GM21526 (cell line): ENCODE data around the gene CNP.

Source experiments
- ATAC-seq: cut with Tn5 transposase; IDR thresholded peaks from one replicate; pipeline ENCODE4 v1.9.1; 2021; ENCODE audit warnings: moderate library complexity; ENCODE audit not compliant: unreplicated experiment, low FRiP score

The CNP gene

DNA sequence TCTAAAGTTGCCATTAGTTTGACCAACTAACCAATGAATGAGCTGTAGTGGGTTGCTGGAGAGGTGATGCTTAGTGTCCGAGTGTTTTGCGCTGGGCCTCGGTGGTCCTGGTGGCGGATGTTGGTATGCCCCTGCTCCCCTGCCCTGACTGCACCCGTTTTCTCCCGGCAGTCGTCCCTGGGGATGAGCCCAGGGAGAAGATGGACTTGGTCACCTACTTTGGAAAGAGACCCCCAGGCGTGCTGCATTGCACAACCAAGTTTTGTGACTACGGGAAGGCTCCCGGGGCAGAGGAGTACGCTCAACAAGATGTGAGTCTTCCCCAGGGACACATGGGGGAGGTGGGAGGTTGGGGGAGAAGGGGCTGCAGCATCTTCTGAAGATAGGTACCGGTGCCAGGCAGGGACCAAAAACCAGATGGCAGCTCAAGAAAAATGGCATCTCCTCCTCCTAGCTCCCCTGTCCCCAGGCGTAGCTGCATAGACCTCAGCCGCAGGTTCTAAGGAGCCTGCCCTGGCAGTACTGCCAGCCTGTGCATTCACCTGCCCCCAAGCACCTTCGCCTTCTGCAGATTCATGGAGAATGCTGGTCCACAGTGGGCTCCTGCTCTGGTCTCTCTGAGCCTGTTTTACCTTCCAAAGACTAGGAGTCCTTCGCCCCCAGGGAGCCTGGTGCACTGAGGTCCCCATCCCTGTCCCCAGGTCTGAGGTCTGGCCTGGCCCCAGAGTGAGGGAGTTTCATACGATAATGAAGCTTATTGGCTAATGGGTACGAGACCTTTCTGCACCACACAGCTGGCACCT lies 5.3 kb downstream of the CNP start:
- ATAC-seq, result no peak

DNA sequence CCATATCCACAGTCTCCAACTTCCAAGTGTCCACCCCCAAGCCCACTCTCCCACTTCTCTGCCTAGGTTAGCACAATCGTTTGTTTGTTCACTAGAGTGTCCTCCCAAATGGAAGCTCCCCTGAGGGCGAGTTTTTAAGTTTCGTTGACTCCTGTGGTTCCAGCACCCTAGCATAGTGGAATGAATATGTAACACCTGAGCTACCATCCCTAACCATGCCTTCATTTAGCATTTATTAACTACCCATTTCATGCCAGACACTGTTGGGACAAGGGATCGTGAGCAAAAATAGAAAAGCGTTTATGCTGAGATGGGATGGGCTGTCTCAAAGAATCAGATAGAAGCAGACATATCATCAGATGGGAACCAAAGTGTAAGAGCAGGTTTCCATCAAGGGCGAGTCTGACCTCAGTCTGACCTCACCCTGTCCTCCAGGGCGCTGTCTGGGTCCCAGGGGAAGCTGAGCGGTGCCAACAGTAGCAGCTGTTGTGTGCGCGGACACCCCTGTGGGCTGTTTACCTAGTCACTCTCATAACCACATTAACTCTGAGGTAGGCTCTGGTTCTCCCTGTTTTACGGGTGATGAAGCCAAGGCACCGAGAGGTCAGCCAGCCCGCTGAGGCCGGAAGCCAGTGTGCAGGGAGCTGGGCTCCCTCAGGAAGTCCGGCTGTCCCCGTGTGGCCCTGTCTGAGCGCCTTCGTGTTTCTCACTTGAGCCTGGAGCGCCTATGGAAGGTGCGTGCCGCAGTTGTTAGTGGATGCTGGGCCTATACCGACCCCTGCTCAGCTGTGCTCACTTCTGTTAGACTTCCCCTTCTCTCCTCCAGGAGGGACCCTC lies 6.2 kb downstream of the CNP start:
- no peak for ATAC-seq

- ATAC-seq, result no peak
Observed at GRCh38 chr17:41973408-41973811, 6.8 kb downstream of the CNP start.

DNA sequence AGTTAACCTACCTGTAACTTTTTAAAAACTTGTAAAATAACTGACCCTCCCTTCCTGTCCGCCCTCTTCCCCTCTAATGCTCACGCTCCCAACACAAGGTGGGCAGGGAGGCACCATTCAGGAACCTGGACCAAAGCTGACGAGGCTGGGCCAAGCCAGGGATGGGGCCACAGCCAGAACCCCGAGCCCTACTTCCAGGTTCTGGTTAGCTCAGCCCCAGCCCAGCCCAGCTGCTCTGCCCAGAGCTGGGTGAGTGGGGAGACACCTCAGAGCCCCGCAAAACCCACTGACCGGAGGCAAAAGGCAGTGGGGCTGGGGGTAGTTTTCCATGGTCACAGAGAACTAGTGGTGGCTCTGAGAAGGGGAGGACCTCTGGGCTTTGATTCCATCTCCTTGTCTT lies 7.4 kb downstream of the CNP start:
- ATAC-seq, result no peak

GRCh38 chr17:41974658-41975057 lies 8.1 kb downstream of the CNP start:
- ATAC-seq, result no peak

- no peak for ATAC-seq
Observed at GRCh38 chr17:41975099-41976083, 8.8 kb downstream of the CNP start.

GRCh38 chr17:41976142-41976768 lies 9.7 kb downstream of the CNP start:
- no peak for ATAC-seq

GRCh38 chr17:41977991-41978390 lies 11.4 kb downstream of the CNP start:
- no peak for ATAC-seq

DNA sequence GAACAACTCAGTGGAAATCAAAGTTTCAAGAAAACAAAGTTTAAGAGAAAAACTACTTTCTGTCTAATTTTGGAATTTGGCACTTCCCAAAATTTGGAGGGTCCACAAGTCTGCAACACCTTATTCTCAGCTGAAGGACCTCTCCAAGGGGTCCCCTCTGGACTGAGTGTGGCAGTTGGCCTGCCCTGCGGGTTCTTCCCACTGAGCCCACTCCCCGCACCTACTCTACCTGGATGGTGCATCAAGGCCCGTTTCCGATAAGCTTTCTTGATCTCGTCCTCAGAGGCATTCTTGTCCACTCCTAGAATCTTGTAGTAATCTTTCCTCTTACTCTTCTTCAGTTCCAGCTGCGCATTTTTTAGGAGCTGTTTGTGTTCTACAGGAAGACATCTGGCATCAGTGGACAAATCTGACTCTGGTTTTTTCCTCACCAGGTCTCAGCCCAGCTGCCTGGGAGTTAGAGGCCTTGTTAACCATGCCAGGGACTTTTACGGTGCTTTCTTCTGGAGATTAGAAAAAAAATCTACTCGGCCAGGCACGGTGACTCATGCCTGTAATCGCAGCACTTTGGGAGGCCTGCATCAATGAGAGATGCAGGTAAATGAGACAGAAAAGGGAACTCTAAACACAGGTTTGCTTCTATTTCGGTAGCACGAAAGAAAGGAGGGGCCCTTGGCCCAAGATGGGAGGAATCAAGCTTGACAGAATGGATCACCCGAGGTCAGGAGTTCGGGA lies 15.6 kb downstream of the CNP start:
- no peak for ATAC-seq

DNA sequence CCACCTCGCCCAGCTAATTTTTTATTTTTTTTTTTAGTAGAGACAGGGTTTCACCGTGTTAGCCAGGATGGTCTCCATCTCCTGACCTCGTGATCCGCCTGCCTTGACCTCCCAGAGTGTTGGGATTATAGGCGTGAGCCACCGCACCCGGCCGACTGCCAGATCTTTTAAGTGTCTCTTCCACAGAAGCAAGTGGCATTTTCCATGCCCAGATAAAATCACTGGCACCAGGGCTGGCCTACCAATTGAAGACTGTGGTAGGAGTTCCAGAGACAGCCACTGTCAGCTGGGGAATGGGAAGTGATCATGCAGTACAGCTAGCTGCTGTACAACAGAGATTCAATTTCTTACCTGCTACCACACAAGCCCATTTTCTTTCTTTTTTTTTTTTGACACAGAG lies 17.9 kb downstream of the CNP start:
- no peak for ATAC-seq

DNA sequence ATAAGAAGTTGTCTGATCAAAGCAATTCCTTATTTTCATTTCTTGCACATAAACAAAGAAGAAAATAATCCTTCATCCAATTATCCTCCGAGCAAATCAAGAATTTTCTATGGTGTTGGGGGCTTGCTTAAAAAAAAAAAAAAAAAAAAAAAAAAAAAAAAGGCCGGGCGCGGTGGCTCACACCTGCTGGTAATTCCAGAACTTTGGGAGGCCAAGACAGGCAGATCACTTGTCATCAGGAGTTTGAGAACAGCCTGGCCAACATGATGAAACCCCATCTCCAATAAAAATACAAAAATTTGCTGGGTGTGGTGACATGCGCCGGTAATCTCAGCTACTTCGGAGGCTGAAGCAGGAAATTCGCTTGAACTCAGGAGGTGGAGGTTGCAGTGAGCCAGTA lies 19.3 kb downstream of the CNP start:
- no peak for ATAC-seq

- ATAC-seq, result no peak
Observed at GRCh38 chr17:41986634-41987033, 20.0 kb downstream of the CNP start.

DNA sequence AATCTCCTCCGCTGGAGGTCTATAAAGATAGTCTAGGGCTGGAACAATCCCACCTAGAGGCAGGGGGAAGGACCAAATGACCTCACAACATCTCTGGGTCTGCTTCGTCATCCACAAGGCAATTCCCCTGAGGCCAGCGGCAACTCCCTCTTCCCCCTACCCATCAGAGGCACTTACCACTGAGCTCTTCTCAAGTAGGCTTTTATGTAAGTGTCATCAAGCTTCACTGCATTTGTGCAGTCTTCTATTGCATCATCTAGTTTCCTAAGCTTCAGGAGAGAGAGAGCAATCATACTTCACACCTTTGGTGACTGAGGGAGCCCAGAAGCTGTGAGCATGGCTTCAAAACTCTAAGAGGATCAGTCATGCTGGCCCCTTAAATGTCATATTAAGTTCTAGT lies 21.0 kb downstream of the CNP start:
- ATAC-seq, result no peak

GRCh38 chr17:41988418-41988817 lies 21.8 kb downstream of the CNP start:
- no peak for ATAC-seq

GRCh38 chr17:41989702-41990419 lies 23.3 kb downstream of the CNP start:
- ATAC-seq, result no peak

DNA sequence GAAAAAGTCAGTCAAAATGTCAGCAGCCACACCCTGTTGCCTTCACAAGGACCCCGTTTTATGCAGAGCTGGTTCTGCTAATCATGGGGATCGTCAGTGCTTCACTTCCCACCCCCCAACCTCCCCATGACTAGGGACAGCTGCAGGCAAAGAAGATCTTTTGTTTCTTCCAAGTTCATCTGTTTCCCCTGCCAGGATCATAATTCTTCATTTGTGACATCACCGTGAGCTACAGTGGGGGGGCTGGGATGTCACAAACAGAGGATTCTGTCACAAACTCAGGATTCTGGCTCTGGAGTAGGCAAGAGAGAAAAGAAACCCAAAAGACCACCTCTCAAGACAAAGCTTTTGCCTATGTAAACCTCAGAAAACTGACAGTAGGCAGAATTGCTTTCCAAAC lies 26.0 kb downstream of the CNP start:
- ATAC-seq, result no peak

DNA sequence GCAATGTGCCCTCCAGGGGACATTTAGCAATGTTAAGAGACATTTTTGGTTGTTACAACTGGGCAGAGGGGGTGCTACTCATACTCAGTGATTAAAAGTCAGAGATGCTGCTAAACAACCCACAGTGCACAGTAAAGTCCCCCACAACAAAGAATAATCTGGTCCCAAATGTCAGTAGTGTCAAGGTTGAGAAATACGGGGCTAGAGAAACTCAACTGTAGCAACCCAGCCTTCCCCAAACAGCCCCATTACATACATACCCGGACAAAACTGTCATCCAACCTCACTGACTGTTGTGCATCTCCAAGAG lies 30.2 kb downstream of the CNP start:
- peak; percentile 19 for ATAC-seq

GRCh38 chr17:41998497-41998896 lies 31.9 kb downstream of the CNP start:
- ATAC-seq, result no peak
